ENCODE measurements around the gene SH3BP5.
A peak's percentile ranks its signal among the peaks of the same experiment; 100 is the strongest.
"Not testable (repeated sequence)": the region's sequence is repeated elsewhere in the genome, so short reads cannot be mapped to it uniquely, and the experiment has no call there.

Gene SH3BP5, protein sequence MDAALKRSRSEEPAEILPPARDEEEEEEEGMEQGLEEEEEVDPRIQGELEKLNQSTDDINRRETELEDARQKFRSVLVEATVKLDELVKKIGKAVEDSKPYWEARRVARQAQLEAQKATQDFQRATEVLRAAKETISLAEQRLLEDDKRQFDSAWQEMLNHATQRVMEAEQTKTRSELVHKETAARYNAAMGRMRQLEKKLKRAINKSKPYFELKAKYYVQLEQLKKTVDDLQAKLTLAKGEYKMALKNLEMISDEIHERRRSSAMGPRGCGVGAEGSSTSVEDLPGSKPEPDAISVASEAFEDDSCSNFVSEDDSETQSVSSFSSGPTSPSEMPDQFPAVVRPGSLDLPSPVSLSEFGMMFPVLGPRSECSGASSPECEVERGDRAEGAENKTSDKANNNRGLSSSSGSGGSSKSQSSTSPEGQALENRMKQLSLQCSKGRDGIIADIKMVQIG

DNA sequence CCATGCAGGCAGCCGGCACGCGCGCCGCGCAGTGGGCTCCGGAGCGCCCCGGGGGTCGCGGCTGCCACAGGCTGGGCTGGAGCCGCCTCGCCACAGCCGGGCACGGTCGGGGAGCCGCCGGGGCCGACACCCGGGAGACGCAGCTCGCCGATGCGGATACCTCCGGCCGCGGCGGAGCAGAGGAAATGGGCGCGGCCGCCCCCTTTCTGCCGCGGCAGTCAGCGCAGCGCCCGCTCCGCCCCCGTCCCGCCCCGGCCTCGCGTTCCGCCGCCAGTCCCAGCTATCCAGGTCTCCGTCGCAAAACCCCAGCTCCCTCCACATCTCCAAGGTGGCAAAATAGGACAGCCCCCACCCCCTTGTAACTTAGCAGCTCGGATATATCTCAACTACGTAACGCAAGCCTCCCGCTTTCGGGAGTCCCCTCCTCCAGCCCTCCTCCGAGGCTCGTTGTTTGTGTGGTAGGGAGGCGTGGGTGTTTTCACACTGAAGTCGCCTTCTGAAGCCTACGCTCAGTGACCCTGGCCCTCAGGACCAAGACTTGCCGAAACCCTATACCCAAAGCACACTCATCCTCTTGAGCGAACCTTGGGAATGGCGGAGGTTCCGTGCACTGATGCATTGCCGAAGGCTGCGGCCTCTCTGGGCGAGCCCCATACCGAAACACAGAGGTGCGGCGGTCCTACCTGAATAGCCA lies at the start of gene SH3BP5:
TSS of gene SH3BP5 (minus strand) at position 182 of the 694 bp plus-strand sequence. CDS start at position 4, 178 bp downstream.
- peak; percentile 58 for DNase-seq (ENCODE audit: low spot score)

GRCh38 chr3:15380980-15381890 lies 48.8 kb upstream of the SH3BP5 start:
- DNase-seq (ENCODE audit: low spot score), result no peak

- peak; percentile 99 for DNase-seq (ENCODE audit: low spot score)
These were observed 45.8 kb upstream of the SH3BP5 start for GRCh38 chr3:15377961-15378791.

GRCh38 chr3:15375461-15376000 lies 43.1 kb upstream of the SH3BP5 start:
- DNase-seq (ENCODE audit: low spot score), result no peak

DNA sequence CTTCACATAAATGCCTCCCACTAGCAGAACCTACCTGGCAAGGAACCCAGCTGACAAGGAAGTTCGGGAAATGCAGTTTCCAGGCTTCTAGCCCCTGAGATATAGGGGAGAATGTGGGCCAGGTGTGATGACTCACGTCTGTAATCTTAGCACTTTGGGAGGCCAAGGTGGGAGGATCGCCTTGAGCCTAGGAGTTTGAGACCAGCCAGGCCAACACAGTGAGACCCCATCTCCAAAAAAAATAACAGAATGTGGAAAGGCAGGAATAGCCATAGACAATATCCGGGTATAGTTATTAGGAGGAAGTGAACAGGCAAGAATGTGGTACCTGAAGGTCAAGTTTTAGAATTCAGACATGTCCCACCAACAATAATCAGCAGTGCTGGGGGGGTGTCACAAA lies 40.5 kb upstream of the SH3BP5 start:
- DNase-seq (ENCODE audit: low spot score), result no peak

GRCh38 chr3:15368561-15369135 lies 36.3 kb upstream of the SH3BP5 start:
- DNase-seq (ENCODE audit: low spot score), result no peak

DNA sequence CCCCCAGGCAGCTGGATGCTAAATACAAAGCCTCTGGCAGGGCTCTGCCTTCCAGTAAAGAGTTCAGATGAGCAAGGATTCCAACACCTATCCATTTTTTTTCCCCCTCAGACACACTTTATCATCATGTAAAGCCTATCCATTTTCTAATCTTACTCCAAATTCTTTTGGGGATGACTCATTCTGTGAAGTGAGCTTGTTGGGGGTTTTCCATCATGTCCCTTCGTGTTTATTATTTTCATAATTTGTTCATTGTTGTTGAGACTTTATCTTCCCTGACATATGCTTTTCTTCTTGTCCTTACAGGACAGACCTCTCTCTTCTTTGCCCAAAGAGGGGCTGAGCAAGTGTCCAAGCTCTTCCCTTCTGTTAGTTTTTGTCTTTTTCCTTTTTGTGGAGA lies 34.7 kb upstream of the SH3BP5 start:
- no peak for DNase-seq (ENCODE audit: low spot score)

- DNase-seq (ENCODE audit: low spot score), result not testable (repeated sequence)
These were observed 31.7 kb upstream of the SH3BP5 start for GRCh38 chr3:15364078-15364477.

DNA sequence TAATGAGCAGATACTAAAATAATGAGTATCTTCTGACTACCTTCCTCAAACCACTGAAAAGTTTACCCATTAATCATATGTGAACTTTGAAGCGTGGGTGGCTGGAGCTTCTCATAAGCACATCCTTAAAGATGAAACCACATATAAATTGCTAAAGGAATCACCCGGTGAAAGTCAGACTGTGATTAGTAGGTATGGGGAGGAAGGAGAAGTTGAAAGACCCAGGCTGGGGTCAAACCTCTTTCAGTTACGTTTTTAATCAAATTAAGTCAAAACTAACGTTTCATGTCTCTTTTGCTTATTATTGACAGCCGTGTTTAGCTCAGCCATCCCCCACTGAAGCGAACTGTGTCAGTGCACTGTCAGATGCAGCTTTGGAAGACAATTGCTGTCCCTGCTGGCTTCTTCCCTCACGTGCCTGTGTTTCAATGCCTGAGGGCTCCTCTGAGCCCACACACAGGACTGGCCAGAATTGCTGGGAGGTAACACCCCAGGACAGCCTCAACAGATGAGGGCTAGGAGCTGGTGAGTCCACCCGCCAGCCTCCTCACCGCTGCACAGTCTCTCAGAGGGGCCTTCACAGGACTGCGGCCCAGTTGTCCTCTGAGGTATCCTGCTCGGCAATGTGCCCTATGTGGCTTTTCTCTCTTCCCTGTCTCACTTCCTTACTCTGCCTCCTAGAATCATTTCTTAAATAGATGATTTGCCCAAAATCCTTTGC lies 29.3 kb upstream of the SH3BP5 start:
- DNase-seq (ENCODE audit: low spot score), result no peak

GRCh38 chr3:15360788-15361493 lies 28.6 kb upstream of the SH3BP5 start:
- DNase-seq (ENCODE audit: low spot score), result no peak

DNA sequence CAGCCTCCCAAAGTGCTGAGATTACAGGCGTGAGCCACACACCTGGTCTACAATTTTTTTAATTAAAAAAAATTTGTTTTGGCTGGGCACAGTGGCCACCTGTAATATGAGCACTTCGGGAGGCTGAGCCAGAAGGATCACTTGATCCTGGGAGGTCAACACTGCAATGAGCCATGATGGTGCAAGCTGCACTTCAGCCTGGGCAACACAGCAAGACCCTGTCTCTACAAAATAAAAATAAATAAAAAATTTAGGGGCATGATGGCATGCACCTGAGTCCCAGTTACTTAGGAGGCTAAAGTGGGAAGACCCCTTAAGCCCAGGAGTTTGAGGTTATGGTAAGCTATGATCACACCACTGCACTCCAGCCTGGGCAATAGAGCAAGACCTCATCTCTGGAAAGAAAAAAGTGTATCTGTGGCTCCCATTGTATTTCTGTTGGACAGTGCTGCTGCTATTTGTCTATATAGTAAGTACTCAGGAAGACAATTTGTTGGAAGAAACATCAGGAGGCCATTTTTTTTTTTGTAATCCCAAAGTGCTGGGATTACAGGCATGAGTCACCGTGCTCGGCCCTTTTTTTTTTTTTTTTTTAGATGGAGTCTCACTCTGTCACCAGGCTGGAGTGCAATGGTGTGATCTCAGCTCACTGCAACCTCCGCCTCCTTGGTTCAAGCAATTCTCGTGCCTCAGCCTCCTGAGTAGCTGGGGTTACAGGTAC lies 27.5 kb upstream of the SH3BP5 start:
- no peak for DNase-seq (ENCODE audit: low spot score)

DNA sequence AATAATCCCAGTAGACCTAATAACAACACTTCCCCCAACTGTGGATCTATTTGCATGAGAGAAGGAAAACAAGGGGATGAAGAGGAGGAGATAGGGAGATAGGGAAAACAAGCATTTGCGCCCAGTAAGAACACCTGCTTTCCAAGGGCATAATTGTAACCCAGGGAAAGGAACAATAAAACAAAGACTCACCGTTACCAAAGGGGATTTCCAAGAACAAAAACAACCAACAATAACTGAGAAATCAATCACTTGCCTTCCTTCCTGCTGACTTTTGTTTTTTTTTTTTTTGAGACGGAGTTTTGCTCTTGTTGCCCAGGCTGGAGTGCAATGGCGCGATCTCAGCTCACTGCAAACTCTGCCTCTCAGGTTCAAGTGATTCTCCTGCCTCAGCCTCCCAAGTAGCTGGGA lies 24.3 kb upstream of the SH3BP5 start:
- not testable (repeated sequence) for DNase-seq (ENCODE audit: low spot score)

GRCh38 chr3:15356176-15356575 lies 23.8 kb upstream of the SH3BP5 start:
- DNase-seq (ENCODE audit: low spot score), result no peak

GRCh38 chr3:15355086-15355485 lies 22.7 kb upstream of the SH3BP5 start:
- no peak for DNase-seq (ENCODE audit: low spot score)

GRCh38 chr3:15354485-15354884 lies 22.1 kb upstream of the SH3BP5 start:
- no peak for DNase-seq (ENCODE audit: low spot score)

GRCh38 chr3:15350141-15350540 lies 17.8 kb upstream of the SH3BP5 start:
- DNase-seq (ENCODE audit: low spot score), result no peak

GRCh38 chr3:15349438-15349837 lies 17.1 kb upstream of the SH3BP5 start:
- not testable (repeated sequence) for DNase-seq (ENCODE audit: low spot score)

DNA sequence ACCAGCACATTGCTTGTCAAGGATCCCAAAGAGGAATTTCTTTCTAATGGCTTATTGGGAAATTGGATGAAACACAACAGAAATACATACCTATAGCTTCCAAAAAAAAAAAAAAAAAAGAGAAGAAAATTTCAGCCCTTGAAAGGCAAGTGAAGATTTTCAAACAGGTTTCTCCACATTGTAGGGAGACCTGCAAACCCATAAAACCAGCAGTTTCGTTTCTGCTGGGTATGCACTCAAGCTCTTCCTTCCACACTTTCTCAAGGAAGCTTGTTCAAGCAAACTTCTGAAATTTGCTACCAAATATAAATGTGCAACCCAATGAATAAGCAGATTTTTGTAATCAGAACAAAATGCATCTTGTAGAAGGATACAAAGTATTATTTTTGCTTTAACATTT lies 15.9 kb upstream of the SH3BP5 start:
- DNase-seq (ENCODE audit: low spot score), result no peak

GRCh38 chr3:15347737-15348110 lies 15.3 kb upstream of the SH3BP5 start:
- no peak for DNase-seq (ENCODE audit: low spot score)
